KBM-7 (cell line): ENCODE measurements around the gene CES1.
"Not testable (repeated sequence)": the region's sequence is repeated elsewhere in the genome, so short reads cannot be mapped to it uniquely, and the experiment has no call there.

ENCODE experiments used
- DNase-seq: peaks from one replicate; pipeline ENCODE4 v3.0.0-alpha.2; 2015
- in situ Hi-C: fragments of 300-500 bp; cut with MboI; formaldehyde crosslinking; loops from 2 replicates; pipeline ENCODE4 v1.14.3; 2020; ENCODE audit warnings: low sequenced_read_pairs, low pct_unique_long_range_greater_than_20kb, mixed read lengths

The CES1 gene

GRCh38 chr16:55809851-55810250 is 23.0 kb downstream of the CES1 start:
- in situ Hi-C loops, result no loop called here
- DNase-seq, result no peak

DNA sequence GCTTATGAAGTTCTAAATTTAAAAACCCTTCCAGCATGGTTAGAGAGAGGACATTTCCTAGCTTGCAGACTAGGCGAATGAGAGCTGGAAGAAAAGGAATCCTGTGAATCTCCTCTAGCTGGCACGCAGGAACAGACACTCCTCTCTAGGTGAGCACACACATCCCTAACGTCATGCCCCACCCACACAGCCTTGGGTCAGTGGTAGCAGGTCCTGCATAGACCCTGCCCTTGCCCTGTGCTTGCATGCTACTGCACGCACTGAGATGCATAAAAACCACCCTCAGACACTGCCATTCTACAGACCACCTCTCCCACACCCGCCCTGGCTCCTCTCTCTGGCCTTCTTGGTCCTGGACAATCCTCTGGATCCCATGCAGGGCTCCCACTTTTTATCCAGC is 23.5 kb downstream of the CES1 start:
- in situ Hi-C loops, result no loop called here
- no peak for DNase-seq

DNA sequence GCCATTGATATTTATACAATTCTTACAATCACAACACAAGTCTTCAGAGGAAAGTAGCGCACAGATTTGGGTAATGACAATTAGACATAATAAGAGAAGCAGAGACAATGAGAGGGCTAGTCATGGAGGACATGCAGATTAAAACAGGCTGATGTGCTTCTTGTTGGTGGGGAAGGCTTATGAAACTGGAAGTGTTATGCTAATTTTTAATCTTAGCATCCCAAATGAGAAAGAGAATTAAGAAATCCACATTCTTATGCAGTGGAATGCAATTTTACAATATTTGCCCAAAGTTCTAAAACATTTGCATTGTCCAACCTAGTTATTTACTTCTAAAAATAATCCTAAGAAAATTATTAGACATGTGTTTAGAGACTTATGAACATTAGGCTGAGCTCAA is 24.6 kb downstream of the CES1 start:
- in situ Hi-C loops, DNase-seq: not testable (repeated sequence)

- DNase-seq, in situ Hi-C loops: not testable (repeated sequence)
Measured at GRCh38 chr16:55805104-55805503, 27.8 kb downstream of the CES1 start.

- DNase-seq, in situ Hi-C loops: not testable (repeated sequence)
Measured at GRCh38 chr16:55803681-55804080, 29.2 kb downstream of the CES1 start.

GRCh38 chr16:55792934-55793374 is 39.9 kb downstream of the CES1 start:
- in situ Hi-C loops, DNase-seq: not testable (repeated sequence)

GRCh38 chr16:55791512-55791911 is 41.4 kb downstream of the CES1 start:
- DNase-seq, in situ Hi-C loops: not testable (repeated sequence)

DNA sequence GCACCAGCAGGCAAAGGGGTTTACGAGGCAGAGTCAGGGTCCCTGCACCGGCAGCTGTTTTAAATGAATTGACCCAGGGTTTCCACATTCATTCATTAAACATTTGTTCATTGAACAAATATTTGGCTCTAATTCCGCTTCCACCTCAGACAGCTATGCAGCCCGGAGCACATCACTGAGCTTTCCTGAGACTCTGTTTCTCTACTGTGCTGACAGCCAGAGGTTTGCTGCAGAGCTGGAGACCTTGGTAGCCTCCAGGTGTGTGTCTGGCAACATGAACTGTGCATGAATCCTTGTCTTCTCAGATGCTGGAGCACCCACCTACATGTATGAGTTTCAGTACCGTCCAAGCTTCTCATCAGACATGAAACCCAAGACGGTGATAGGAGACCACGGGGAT is 42.7 kb downstream of the CES1 start:
- in situ Hi-C loops, DNase-seq: not testable (repeated sequence)

DNA sequence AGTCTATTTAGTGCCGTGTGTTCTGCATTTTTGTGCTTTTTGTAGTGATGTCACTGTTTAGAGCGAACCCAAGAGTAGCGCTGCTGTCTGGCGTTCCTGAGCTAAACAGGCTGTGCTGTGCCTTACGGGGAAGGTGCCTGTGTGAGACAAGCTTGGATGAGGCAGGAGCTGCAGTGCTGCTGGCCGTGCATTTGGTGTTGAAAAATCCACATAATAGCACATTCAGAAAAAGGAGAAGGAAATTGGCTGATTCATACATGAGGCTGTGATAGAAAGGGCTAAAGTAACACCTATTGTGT is 50.2 kb downstream of the CES1 start:
- in situ Hi-C loops, DNase-seq: not testable (repeated sequence)

- DNase-seq, in situ Hi-C loops: not testable (repeated sequence)
Measured at GRCh38 chr16:55782091-55782792, 50.7 kb downstream of the CES1 start.

- DNase-seq, in situ Hi-C loops: not testable (repeated sequence)
Measured at GRCh38 chr16:55781456-55781855, 51.4 kb downstream of the CES1 start.

GRCh38 chr16:55780095-55780407 is 52.8 kb downstream of the CES1 start:
- in situ Hi-C loops, DNase-seq: not testable (repeated sequence)

DNA sequence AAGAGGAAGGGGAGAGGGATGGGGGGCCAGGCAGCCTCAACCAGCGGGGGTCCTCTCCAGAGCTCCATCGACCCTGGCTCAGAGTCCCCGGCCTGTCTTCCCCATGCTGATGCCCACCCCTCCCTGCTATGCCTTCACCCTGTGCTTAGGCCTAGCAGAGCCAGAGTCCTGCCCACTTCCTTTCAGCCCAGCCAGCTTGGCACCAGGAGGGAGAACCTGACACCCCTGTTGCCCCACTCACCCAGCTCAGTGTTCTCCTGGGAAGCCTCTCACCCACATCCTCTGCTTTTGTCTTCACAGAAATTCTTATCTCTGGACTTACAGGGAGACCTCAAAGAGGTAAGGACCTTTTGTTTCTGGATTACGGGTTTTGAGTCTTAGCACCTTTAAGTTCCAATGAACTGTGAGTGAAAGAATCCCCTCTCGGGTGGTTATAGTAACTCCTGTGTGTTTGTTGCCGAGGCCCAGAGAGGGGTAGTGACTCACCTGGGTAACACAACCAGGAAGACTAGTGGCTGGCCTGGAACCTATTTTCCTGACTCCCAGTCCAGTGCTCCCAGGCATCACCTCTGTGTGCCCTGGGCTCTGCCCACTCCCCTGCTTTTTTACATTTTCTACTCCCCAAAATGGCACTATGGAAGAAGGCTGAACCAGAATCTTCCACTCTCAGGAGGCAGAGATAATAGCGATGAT is 53.3 kb downstream of the CES1 start:
- DNase-seq, result no peak
- in situ Hi-C loops, result no loop called here

DNA sequence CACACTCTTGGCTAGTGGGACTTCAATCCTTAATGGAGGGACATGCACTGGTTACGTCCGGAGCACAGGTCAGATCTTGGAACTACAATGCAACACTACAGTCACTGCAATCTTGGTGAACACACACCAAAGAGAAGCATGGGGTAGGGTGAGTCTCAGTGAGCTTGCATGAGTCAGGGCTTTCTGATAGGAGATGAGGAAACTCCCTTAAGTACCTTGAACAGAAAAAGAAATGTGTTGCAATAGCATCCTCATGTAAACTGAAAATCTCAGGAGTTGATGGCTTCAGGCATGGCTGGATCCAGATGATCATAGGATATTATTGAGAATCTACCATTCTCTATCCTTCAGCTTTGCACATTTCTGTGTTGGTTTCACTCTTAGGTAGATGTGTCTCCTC is 54.1 kb downstream of the CES1 start:
- DNase-seq, result no peak
- in situ Hi-C loops, result no loop called here

- no peak for DNase-seq
- in situ Hi-C loops, result no loop called here
Measured at GRCh38 chr16:55775857-55776256, 57.0 kb downstream of the CES1 start.

DNA sequence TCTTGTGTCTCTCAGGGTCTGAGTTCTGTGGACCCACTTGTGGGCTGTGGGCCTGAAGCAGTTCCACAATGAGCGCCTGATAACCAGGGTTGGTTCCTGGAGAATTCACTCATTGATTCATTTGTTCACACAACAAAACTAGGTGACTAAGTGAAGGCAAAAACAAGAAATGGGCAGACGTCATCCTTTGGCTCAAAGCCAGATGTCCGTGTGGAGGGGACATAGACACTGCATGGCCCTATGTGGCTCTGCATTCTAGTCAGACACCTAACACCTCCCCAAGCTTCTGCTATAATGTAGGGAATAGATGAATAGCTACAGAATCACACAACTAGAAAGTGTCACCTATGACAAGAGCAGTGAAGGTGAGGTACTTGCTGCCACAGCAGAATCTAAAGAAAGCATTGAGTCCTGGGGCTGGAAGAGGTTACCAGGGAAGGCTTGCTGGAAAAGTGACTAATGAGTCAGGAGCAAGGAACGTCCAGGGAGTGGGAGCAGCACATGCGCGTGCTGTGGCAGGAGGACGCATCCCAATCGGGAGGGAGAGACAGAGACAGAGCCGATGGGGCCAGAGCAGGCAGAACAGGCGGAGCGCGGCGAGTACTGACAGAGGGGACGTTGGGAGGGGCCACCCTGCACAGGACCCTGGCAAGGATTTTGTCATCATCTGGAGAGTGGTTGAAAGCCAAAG is 58.9 kb downstream of the CES1 start:
- in situ Hi-C loops, result no loop called here
- no peak for DNase-seq

GRCh38 chr16:55765161-55765560 is 67.7 kb downstream of the CES1 start:
- no peak for DNase-seq
- in situ Hi-C loops, result no loop called here

- no peak for DNase-seq
- in situ Hi-C loops, result no loop called here
Measured at GRCh38 chr16:55760310-55761001, 72.4 kb downstream of the CES1 start.

DNA sequence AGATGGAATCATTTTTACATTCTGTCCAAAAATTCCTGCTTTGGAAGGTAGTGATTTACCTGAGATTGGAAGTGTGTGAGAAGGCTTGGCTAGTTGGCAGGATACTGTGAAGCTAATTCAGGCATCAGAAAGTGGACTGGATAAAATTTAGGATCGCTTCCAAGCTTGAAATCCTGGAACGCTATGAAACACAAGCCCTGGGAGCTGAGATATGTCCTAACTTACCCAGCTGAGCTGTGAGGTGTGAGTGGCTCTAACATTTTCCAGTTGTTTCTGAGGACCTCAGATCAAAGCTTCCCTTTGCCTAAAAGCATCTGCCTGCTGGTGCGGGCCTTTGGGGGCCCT is 73.0 kb downstream of the CES1 start:
- DNase-seq, in situ Hi-C loops: not testable (repeated sequence)
